ENCODE measurements around the gene FOXD3. TPM values are rescaled to one million over a fixed set of nuclear protein-coding genes. Genes with fewer than 3 reads are reported as not detected.

Gene FOXD3
- total RNA-seq, 1 experiment from 2014 or later = 25.8 TPM

GRCh38 chr1:63362578-63362977 is 40.2 kb downstream of the FOXD3 start:
- Histone ChIP-seq H2BK5ac (ENCODE audit: insufficient read length, low read length) (no peak overlapping the region), H3K23me2 (ENCODE audit: insufficient read length, low read depth, low read length, poor library complexity, severe bottlenecking) (no peaks in the 10 kb centered on the region), H3T11ph (ENCODE audit: low read length) (no peak overlapping the region), H2AFZ (ENCODE audit: low read length) (no peak overlapping the region), H3K18ac (ENCODE audit: insufficient read length, low read depth, low read length) (no peak overlapping the region), H3K56ac (ENCODE audit: insufficient read length, low read depth, low read length) (no peak overlapping the region), H2BK20ac (ENCODE audit: low read depth, low read length, poor library complexity, severe bottlenecking) (no peak overlapping the region), H3K27ac (ENCODE audit: insufficient read length, low read depth, low read length) (no peak overlapping the region), H3K23ac (ENCODE audit: insufficient read length, low read depth, low read length) (no peak overlapping the region), H3K9me3 (ENCODE audit: control insufficient read depth, low read depth, low read length) (no peaks in the 10 kb centered on the region), H3K27me3 (ENCODE audit: insufficient read depth, low read length) (no peaks in the 10 kb centered on the region), H2BK12ac (ENCODE audit: insufficient read length, low read depth, low read length) (no peak overlapping the region), H3K4ac (ENCODE audit: low read depth, low read length) (no peak overlapping the region), H3K79me2 (ENCODE audit: insufficient read depth, low read length) (no peaks in the 10 kb centered on the region), H2AK5ac (ENCODE audit: insufficient read length, low read length) (no peak overlapping the region), H3K79me1 (ENCODE audit: insufficient read depth, low read depth, low read length, poor library complexity, severe bottlenecking) (no peaks in the 10 kb centered on the region), H3K14ac (ENCODE audit: insufficient read depth, low read length) (no peak overlapping the region), H3K4me1 (ENCODE audit: insufficient read depth, low read length) (no peaks in the 10 kb centered on the region), H4K91ac (ENCODE audit: insufficient read length, low read depth, low read length) (no peak overlapping the region), H4K5ac (ENCODE audit: insufficient read length, low read depth, low read length) (no peak overlapping the region), H2BK120ac (ENCODE audit: low read depth, low read length, poor library complexity, severe bottlenecking) (no peak overlapping the region), H3K9ac (ENCODE audit: extremely low read depth, insufficient read length, low read length) (no peak overlapping the region), H4K8ac (replicated peaks; ENCODE audit: insufficient read length, low read depth, low read length) (no peak overlapping the region), H4K20me1 (ENCODE audit: control insufficient read depth, insufficient read depth, insufficient read length) (no peaks in the 10 kb centered on the region), H3K4me2 (ENCODE audit: insufficient read depth, insufficient read length, low read length) (no peak overlapping the region), H2BK15ac (ENCODE audit: low read depth, low read length) (no peak overlapping the region)
- peaks cover 0 to 2% (median 0%) of the 10 kb centered on the region in 3 experiments; a peak in 2 of 7 replicates for H3K36me3 Mint-ChIP-seq (ENCODE audit: insufficient read depth in 1 of 3, low read depth in 3 of 3)
- peaks cover 10% of the 10 kb centered on the region for H3K27me3 Mint-ChIP-seq (ENCODE audit: low read depth)
- peak overlapping the region in 1 of 3 experiments; percentile 81; a peak in 1 of 7 replicates for H3K27ac Mint-ChIP-seq
- peaks cover 5 to 6% of the 10 kb centered on the region in 2 experiments; a peak in 3 of 5 replicates for H3K9me3 Mint-ChIP-seq
- no peak overlapping the region for H3K4me3 Mint-ChIP-seq
- peaks cover 14 to 21% of the 10 kb centered on the region in 2 experiments for H3K4me1 Mint-ChIP-seq
- TF ChIP-seq, protein P1, sequence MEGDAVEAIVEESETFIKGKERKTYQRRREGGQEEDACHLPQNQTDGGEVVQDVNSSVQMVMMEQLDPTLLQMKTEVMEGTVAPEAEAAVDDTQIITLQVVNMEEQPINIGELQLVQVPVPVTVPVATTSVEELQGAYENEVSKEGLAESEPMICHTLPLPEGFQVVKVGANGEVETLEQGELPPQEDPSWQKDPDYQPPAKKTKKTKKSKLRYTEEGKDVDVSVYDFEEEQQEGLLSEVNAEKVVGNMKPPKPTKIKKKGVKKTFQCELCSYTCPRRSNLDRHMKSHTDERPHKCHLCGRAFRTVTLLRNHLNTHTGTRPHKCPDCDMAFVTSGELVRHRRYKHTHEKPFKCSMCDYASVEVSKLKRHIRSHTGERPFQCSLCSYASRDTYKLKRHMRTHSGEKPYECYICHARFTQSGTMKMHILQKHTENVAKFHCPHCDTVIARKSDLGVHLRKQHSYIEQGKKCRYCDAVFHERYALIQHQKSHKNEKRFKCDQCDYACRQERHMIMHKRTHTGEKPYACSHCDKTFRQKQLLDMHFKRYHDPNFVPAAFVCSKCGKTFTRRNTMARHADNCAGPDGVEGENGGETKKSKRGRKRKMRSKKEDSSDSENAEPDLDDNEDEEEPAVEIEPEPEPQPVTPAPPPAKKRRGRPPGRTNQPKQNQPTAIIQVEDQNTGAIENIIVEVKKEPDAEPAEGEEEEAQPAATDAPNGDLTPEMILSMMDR (conservative IDR thresholded peaks at IDR 0.05) = peak; percentile 34; the same call in 1 of the 3 replicates
- DNase-seq = no peak
- WGBS (ENCODE audit: extremely low coverage, insufficient read length, low lambda C conversion rate) = no CpG with 5 or more reads among the region's 1 CpG

Measured in H9 (cell line).